Loucy (cell line): ENCODE measurements around the gene PON1.

ENCODE experiments used
- H2AFZ ChIP-seq: fragments of 200-600 bp; sonication (generic); 2 replicates; pipeline ENCODE4 v1.6.0; 2016; ENCODE audit warnings: antibody characterized with exemption, mild to moderate bottlenecking, low read length, moderate library complexity
- H3F3A ChIP-seq: fragments of 200-600 bp; 2 replicates; pipeline ENCODE4 v1.6.0; 2016; ENCODE audit warnings: antibody characterized with exemption, low read depth, mild to moderate bottlenecking
- H3K27me3 ChIP-seq: fragments of 200-600 bp; sonication (generic); 2 replicates; pipeline ENCODE4 v1.6.1; 2014; ENCODE audit warnings: low read length, mild to moderate bottlenecking; ENCODE audit not compliant: insufficient read depth, poor library complexity, severe bottlenecking
- H3K36me3 ChIP-seq: fragments of 200-600 bp; sonication (generic); 2 replicates; pipeline ENCODE4 v1.6.1; 2016; ENCODE audit warnings: low read length; ENCODE audit not compliant: insufficient read depth
- H3K4me1 ChIP-seq: fragments of 200-600 bp; sonication (generic); 2 replicates; pipeline ENCODE4 v1.5.1; 2014; ENCODE audit warnings: low read length, mild to moderate bottlenecking; ENCODE audit not compliant: insufficient read depth, poor library complexity, severe bottlenecking
- H3K4me2 ChIP-seq: fragments of 200-600 bp; sonication (generic); 2 replicates; pipeline ENCODE4 v1.6.0; 2014; ENCODE audit warnings: antibody characterized with exemption, low read length, low read depth, mild to moderate bottlenecking; ENCODE audit not compliant: poor library complexity, severe bottlenecking
- H3K4me3 ChIP-seq: fragments of 200-600 bp; sonication (generic); 2 replicates; pipeline ENCODE4 v1.5.1; 2014; ENCODE audit warnings: low read length, mild to moderate bottlenecking, mixed read lengths; ENCODE audit not compliant: poor library complexity, severe bottlenecking
- H3K79me2 ChIP-seq: fragments of 200-600 bp; sonication (generic); 2 replicates; pipeline ENCODE4 v1.6.1; 2014; ENCODE audit warnings: low read length; ENCODE audit not compliant: insufficient read depth
- H3K9ac ChIP-seq: fragments of 200-600 bp; sonication (generic); 2 replicates; pipeline ENCODE4 v1.6.0; 2014; ENCODE audit warnings: mild to moderate bottlenecking, low read depth, low read length, moderate library complexity; ENCODE audit not compliant: poor library complexity, severe bottlenecking
- H3K9me2 ChIP-seq: fragments of 200-600 bp; sonication (generic); replicated peaks from 2 replicates; pipeline ENCODE4 v1.6.1; 2016; ENCODE audit warnings: low read depth, low read length, mixed read lengths
- H3K9me3 ChIP-seq: fragments of 200-600 bp; sonication (generic); 2 replicates; pipeline ENCODE4 v1.6.1; 2014; ENCODE audit warnings: mild to moderate bottlenecking, antibody characterized with exemption, low read length, low read depth; ENCODE audit not compliant: insufficient read depth
- H4K20me1 ChIP-seq: fragments of 200-600 bp; sonication (generic); 2 replicates; pipeline ENCODE4 v1.6.0; 2014; ENCODE audit warnings: antibody characterized with exemption, low read length, mild to moderate bottlenecking; ENCODE audit not compliant: insufficient read depth, poor library complexity, severe bottlenecking
- EZH2phosphoT487 ChIP-seq: fragments of 200-600 bp; IDR thresholded peaks from 2 replicates; pipeline ENCODE4 v1.6.1; 2018; ENCODE audit warnings: antibody characterized with exemption, mild to moderate bottlenecking, moderate library complexity, borderline replicate concordance
- TF ChIP-seq, protein P1 (sequence below): fragments of 200-600 bp; sonication (generic); conservative IDR thresholded peaks from 2 replicates; pipeline ENCODE4 v1.5.1; 2014; ENCODE audit warnings: mild to moderate bottlenecking, antibody characterized with exemption, low read length

Gene PON1

GRCh38 chr7:95317966-95318365 is 6.4 kb downstream of the PON1 start:
- TF ChIP-seq, protein P1, sequence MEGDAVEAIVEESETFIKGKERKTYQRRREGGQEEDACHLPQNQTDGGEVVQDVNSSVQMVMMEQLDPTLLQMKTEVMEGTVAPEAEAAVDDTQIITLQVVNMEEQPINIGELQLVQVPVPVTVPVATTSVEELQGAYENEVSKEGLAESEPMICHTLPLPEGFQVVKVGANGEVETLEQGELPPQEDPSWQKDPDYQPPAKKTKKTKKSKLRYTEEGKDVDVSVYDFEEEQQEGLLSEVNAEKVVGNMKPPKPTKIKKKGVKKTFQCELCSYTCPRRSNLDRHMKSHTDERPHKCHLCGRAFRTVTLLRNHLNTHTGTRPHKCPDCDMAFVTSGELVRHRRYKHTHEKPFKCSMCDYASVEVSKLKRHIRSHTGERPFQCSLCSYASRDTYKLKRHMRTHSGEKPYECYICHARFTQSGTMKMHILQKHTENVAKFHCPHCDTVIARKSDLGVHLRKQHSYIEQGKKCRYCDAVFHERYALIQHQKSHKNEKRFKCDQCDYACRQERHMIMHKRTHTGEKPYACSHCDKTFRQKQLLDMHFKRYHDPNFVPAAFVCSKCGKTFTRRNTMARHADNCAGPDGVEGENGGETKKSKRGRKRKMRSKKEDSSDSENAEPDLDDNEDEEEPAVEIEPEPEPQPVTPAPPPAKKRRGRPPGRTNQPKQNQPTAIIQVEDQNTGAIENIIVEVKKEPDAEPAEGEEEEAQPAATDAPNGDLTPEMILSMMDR = no peak
- TF ChIP-seq EZH2phosphoT487 = no peak

GRCh38 chr7:95317546-95317945 is 6.8 kb downstream of the PON1 start:
- Histone ChIP-seq H3K4me1 (no peaks in the 10 kb centered on the region), H3K36me3 (no peaks in the 10 kb centered on the region), H3K9me3 (no peaks in the 10 kb centered on the region), H3F3A (no peaks in the 10 kb centered on the region), H3K27me3 (no peaks in the 10 kb centered on the region), H3K79me2 (no peaks in the 10 kb centered on the region), H3K9me2 (no peaks in the 10 kb centered on the region), H3K9ac (no peak overlapping the region), H3K4me3 (no peak overlapping the region), H2AFZ (no peak overlapping the region), H4K20me1 (no peaks in the 10 kb centered on the region), H3K4me2 (no peak overlapping the region)
- TF ChIP-seq EZH2phosphoT487 = no peak

More at GRCh38 chr7:95317966-95318365, 6.4 kb downstream of the PON1 start:
- Histone ChIP-seq H3K36me3 (no peaks in the 10 kb centered on the region), H3K4me2 (no peak overlapping the region), H3K4me1 (no peaks in the 10 kb centered on the region), H3K9me3 (no peaks in the 10 kb centered on the region), H4K20me1 (no peaks in the 10 kb centered on the region), H2AFZ (no peak overlapping the region), H3K9me2 (no peaks in the 10 kb centered on the region), H3K79me2 (no peaks in the 10 kb centered on the region), H3K4me3 (no peak overlapping the region), H3K9ac (no peak overlapping the region), H3K27me3 (no peaks in the 10 kb centered on the region), H3F3A (no peaks in the 10 kb centered on the region)

- Histone ChIP-seq H3K9me3 (no peaks in the 10 kb centered on the region), H3K4me1 (no peaks in the 10 kb centered on the region), H2AFZ (no peak overlapping the region), H3K4me2 (no peak overlapping the region), H3K9me2 (no peaks in the 10 kb centered on the region), H3K36me3 (no peaks in the 10 kb centered on the region), H3K4me3 (no peak overlapping the region), H4K20me1 (no peaks in the 10 kb centered on the region), H3F3A (no peaks in the 10 kb centered on the region), H3K9ac (no peak overlapping the region), H3K27me3 (no peaks in the 10 kb centered on the region), H3K79me2 (no peaks in the 10 kb centered on the region)
- TF ChIP-seq, protein P1 = no peak
- TF ChIP-seq EZH2phosphoT487 = no peak
Observed at GRCh38 chr7:95316588-95316987, 7.7 kb downstream of the PON1 start.

- H3K36me3 ChIP-seq = no peaks in the 10 kb centered on the region
- H4K20me1 ChIP-seq = no peaks in the 10 kb centered on the region
- H2AFZ ChIP-seq = no peak overlapping the region
- no peaks in the 10 kb centered on the region for H3K9me2 ChIP-seq
- H3K27me3 ChIP-seq = no peaks in the 10 kb centered on the region
- no peaks in the 10 kb centered on the region for H3K79me2 ChIP-seq
- no peak overlapping the region for H3K4me2 ChIP-seq
- no peak overlapping the region for H3K4me3 ChIP-seq
- no peaks in the 10 kb centered on the region for H3K9me3 ChIP-seq
- H3K9ac ChIP-seq = no peak overlapping the region
- no peaks in the 10 kb centered on the region for H3F3A ChIP-seq
- TF ChIP-seq, protein P1 = no peak
- TF ChIP-seq EZH2phosphoT487 = no peak
- no peaks in the 10 kb centered on the region for H3K4me1 ChIP-seq
Observed at GRCh38 chr7:95312561-95312960, 11.8 kb downstream of the PON1 start.
